Epithelial cell of esophagus (primary cell): ENCODE measurements around the gene FILIP1.

ENCODE experiments used
- DNase-seq: peaks from one replicate; pipeline ENCODE4 v3.0.0; 2010; ENCODE audit warnings: low read depth
- H3K4me3 ChIP-seq: 2 replicates; pipeline ENCODE4 v1.5.1; 2011; ENCODE audit warnings: mild to moderate bottlenecking, low read length, control low read depth
- CTCF ChIP-seq: IDR thresholded peaks from 2 replicates; pipeline ENCODE4 v1.5.1; 2011; ENCODE audit warnings: low read depth, mild to moderate bottlenecking, low read length, control low read depth, inconsistent platforms; ENCODE audit not compliant: insufficient read depth; ENCODE audit errors: missing control alignments

FILIP1 gene

GRCh38 chr6:75284632-75285282, 208.8 kb downstream of the FILIP1 start, which contains the start of gene TMEM30A:
TSS of gene TMEM30A (minus strand) at chr6:75284792. CDS start at chr6:75284638, 154 bp downstream.
- H3K4me3 ChIP-seq: peak within 1 kb of the TSS; percentile 93
- peak; percentile 100 for DNase-seq
- no peak for TF ChIP-seq CTCF

- H3K4me3 ChIP-seq: peak overlapping the region; percentile 93
- DNase-seq: no peak
- TF ChIP-seq CTCF: no peak
Measured at GRCh38 chr6:75283907-75284631, 209.5 kb downstream of the FILIP1 start.

- H3K4me3 ChIP-seq: peak overlapping the region; percentile 93
- DNase-seq: peak; percentile 23
- no peak for TF ChIP-seq CTCF
Measured at GRCh38 chr6:75282706-75283105, 210.9 kb downstream of the FILIP1 start.

- TF ChIP-seq CTCF: no peak
- H3K4me3 ChIP-seq: peak overlapping the region; percentile 93
- no peak for DNase-seq
Measured at GRCh38 chr6:75281653-75282052, 211.9 kb downstream of the FILIP1 start.

GRCh38 chr6:75280131-75280855, 213.3 kb downstream of the FILIP1 start:
- H3K4me3 ChIP-seq: peak overlapping the region; percentile 7
- DNase-seq: no peak

GRCh38 chr6:75279418-75279817, 214.2 kb downstream of the FILIP1 start:
- no peak overlapping the region for H3K4me3 ChIP-seq
- TF ChIP-seq CTCF: no peak
- DNase-seq: no peak

More at GRCh38 chr6:75280131-75280855, 213.3 kb downstream of the FILIP1 start:
- TF ChIP-seq CTCF: no peak
